Measurements from ENCODE around the gene HBG1. TPM values are rescaled to one million over a fixed set of nuclear protein-coding genes. Genes with fewer than 3 reads are reported as not detected.
"Not testable (repeated sequence)": the region's sequence is repeated elsewhere in the genome, so short reads cannot be mapped to it uniquely, and the experiment has no call there.

The HBG1 gene
- total RNA-seq, 1 experiment from 2014 or later = 2.3 TPM

- in situ Hi-C loops (cut with HindIII; ENCODE audit: low pct_unique_long_range_greater_than_20kb, low sequenced_read_pairs); H3K27ac ChIP-seq (ENCODE audit: low read length); CTCF ChIA-PET; ATAC-seq; H3K36me3 ChIP-seq (ENCODE audit: control insufficient read depth, insufficient read depth, low read length); H3K4me3 ChIP-seq (ENCODE audit: low read depth in 2 of 2, low read length in 2 of 2); H3K4me1 ChIP-seq (ENCODE audit: control insufficient read depth, insufficient read depth, low read length); H3K27me3 ChIP-seq (ENCODE audit: control insufficient read depth, insufficient read depth, low read length); H3K9me3 ChIP-seq (ENCODE audit: control insufficient read depth, insufficient read depth, low read depth, low read length); POLR2A ChIA-PET; intact Hi-C loops (cut with micrococcal nuclease; ENCODE audit: unreplicated experiment); DNase-seq (ENCODE audit: low read depth, low spot score); BruUV-seq (replicated peaks): not testable (repeated sequence)
Observed at GRCh38 chr11:5294342-5294995, 44.8 kb upstream of the HBG1 start.

- intact Hi-C loops (cut with micrococcal nuclease; ENCODE audit: unreplicated experiment) = no loop called here
- POLR2A ChIA-PET = no interaction called here
- no peak for TF ChIP-seq SIN3A (IDR thresholded peaks at IDR 0.05; ENCODE audit: borderline replicate concordance, insufficient read depth, low read depth, low read length)
- TF ChIP-seq POLR2AphosphoS5 (IDR thresholded peaks at IDR 0.05; ENCODE audit: low read depth, low read length) = no peak
- TF ChIP-seq TCF7L2 (IDR thresholded peaks at IDR 0.05; ENCODE audit: low read depth, low read length) = no peak
- no peak for TF ChIP-seq CTCF (IDR thresholded peaks at IDR 0.05)
- no peak for TF ChIP-seq REST (IDR thresholded peaks at IDR 0.05; ENCODE audit: insufficient read depth in 1 of 2, low read depth in 2 of 2, low read length in 1 of 2)
Observed at GRCh38 chr11:5293028-5293427, 43.4 kb upstream of the HBG1 start.

GRCh38 chr11:5291207-5291838, 41.7 kb upstream of the HBG1 start:
- Histone ChIP-seq H3K27me3 (ENCODE audit: control insufficient read depth, insufficient read depth, low read length) (peaks cover 2% of the 10 kb centered on the region; the same call in 1 of the 2 replicates), H3K4me1 (ENCODE audit: control insufficient read depth, insufficient read depth, low read length) (no peaks in the 10 kb centered on the region), H3K4me3 (ENCODE audit: low read depth in 2 of 2, low read length in 2 of 2) (no peak overlapping the region), H3K9me3 (ENCODE audit: control insufficient read depth, insufficient read depth, low read depth, low read length) (no peaks in the 10 kb centered on the region), H3K36me3 (ENCODE audit: control insufficient read depth, insufficient read depth, low read length) (no peaks in the 10 kb centered on the region), H3K27ac (ENCODE audit: low read length) (no peak overlapping the region)
- intact Hi-C loops (cut with micrococcal nuclease; ENCODE audit: unreplicated experiment) (loop anchor here (2.0 kb wide), 2 partner anchors 87 to 167 kb away; no protein-coding TSS in a partner anchor), in situ Hi-C loops (cut with HindIII; ENCODE audit: low pct_unique_long_range_greater_than_20kb, low sequenced_read_pairs) (no loop called here)
- POLR2A ChIA-PET = interaction anchor here (0.6 kb wide), 2 partner anchors 72 to 251 kb away, joined by 3 to 5 read pairs; no protein-coding TSS in a partner anchor
- TF ChIP-seq CTCF (IDR thresholded peaks at IDR 0.05) (peak; percentile 81), POLR2AphosphoS5 (IDR thresholded peaks at IDR 0.05; ENCODE audit: low read depth, low read length) (no peak)
- CTCF ChIA-PET = interaction anchor here (0.5 to 0.7 kb wide), 3 partner anchors 83 to 402 kb away, joined by 3 to 5 read pairs (median 5); no protein-coding TSS in a partner anchor
- no TSS peak for BruUV-seq (replicated peaks)
- DNase-seq (ENCODE audit: low read depth, low spot score) = peak; percentile 38
- peak; percentile 94 for ATAC-seq

More at GRCh38 chr11:5293028-5293427, 43.4 kb upstream of the HBG1 start:
- ATAC-seq = no peak
- no TSS peak for BruUV-seq (replicated peaks)
- H3K4me3 ChIP-seq (ENCODE audit: low read depth in 2 of 2, low read length in 2 of 2) = no peak overlapping the region
- H3K27ac ChIP-seq (ENCODE audit: low read length) = no peak overlapping the region
- no peaks in the 10 kb centered on the region for H3K4me1 ChIP-seq (ENCODE audit: control insufficient read depth, insufficient read depth, low read length)
- no peaks in the 10 kb centered on the region for H3K36me3 ChIP-seq (ENCODE audit: control insufficient read depth, insufficient read depth, low read length)
- CTCF ChIA-PET = no interaction called here
- no peak for DNase-seq (ENCODE audit: low read depth, low spot score)
- no peaks in the 10 kb centered on the region for H3K9me3 ChIP-seq (ENCODE audit: control insufficient read depth, insufficient read depth, low read depth, low read length)
- in situ Hi-C loops (cut with HindIII; ENCODE audit: low pct_unique_long_range_greater_than_20kb, low sequenced_read_pairs) = no loop called here
- H3K27me3 ChIP-seq (ENCODE audit: control insufficient read depth, insufficient read depth, low read length) = peaks cover 5% of the 10 kb centered on the region; the same call in 1 of the 2 replicates
